ENCODE results near the gene KPNA6. TPM values are rescaled to one million over a fixed set of nuclear protein-coding genes. Genes with fewer than 3 reads are reported as not detected.

KPNA6 gene
- total RNA-seq, 1 donor from 2014 or later = 36.3 TPM

DNA sequence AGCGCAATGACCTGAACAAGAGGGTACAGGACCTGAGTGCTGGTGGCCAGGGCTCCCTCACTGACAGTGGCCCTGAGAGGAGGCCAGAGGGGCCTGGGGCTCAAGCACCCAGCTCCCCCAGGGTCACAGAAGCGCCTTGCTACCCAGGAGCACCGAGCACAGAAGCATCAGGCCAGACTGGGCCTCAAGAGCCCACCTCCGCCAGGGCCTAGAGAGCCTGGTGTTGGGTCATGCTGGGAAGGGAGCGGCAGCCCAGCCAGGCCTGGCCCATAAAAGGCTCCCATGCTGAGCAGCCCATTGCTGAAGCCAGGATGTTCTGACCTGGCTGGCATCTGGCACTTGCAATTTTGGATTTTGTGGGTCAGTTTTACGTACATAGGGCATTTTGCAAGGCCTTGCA is 87.1 kb downstream of the KPNA6 start:
- no peak for DNase-seq

DNA sequence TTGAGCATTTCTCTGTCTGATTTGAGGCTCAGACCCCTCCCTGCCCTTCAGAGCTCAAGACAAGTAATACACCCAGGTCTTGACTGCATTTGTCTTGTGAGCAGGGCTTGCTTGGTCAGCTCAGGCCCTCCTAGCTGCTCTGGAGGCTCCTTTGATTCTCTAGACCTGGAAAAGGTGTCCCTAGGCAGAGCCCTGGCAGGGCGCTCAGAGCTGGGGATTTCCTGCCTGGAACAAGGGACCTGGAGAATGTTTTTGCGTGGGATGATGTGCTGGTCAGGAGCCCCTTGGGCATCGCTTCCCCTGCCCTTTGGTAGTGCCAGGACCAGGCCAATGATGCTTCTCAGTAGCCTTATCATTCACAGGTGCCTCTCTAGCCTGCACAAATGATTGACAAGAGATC is 87.7 kb downstream of the KPNA6 start:
- DNase-seq = no peak

DNA sequence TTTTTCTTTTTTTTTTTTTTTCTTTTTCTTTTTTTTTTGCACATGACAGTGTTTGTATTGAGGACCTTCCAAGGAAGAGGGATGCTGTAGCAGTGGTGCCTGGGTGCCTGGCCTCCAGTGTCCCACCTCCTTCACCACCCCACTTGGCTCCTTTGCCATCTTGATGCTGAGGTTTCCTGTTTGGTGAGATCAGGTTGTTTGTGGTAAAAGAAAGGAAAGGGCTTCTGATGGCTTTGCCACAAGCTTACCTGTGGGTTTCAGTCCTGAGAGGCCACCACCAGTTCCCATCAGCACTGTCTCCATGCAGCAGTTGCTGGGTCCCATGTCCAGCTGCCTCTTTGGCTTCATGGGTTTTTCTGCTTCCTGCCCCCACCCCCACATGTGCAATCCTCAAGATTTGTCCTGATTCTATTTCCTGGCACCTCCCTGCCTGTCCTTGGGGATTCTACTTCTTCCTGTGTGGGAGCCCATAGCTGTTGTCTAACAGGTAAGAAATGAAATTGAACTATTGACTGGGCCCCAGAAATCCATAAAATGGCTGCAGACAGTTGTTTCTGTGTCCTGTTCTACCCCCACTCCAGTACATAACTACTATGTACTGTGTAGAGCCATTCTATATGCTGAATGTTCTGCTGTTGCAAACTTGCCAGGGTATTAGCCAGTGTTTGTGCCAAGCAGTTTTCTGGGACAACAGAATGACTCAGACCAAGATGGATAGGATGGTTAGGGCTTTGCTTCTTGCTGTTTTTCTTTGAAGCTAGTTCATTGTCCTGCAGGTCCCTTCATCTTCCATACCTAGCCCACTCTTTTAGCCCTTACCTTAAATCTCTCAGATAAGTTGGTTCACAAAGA is 88.3 kb downstream of the KPNA6 start:
- DNase-seq = no peak

DNA sequence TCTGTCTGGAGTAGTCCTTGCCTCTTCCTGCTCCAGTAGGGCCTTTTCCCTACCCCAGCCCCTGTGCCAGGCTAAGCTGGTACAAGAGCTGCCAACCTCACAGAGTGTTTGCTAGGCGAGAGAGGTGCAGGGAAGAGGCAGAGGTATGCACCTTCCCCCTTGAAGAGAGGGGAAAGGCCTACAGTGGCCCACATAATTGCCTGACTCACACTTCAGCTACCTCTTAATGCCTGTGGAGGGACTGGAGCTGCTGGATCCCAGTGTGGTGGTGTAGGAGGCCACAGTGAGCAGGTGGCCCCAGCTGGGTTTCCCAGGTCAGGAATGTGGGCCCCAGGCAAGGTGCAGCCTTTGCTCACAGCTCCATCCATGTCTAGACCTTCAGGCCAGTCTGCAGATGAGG is 89.2 kb downstream of the KPNA6 start:
- DNase-seq = no peak

DNA sequence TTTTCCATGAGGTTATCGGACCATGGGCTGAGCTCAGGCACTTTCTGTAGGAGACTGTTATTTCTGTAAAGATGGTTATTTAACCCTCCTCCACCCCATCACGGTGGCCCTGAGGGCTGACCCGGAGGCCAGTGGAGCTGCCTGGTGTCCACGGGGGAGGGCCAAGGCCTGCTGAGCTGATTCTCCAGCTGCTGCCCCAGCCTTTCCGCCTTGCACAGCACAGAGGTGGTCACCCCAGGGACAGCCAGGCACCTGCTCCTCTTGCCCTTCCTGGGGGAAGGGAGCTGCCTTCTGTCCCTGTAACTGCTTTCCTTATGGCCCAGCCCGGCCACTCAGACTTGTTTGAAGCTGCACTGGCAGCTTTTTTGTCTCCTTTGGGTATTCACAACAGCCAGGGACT is 90.0 kb downstream of the KPNA6 start:
- DNase-seq = no peak

DNA sequence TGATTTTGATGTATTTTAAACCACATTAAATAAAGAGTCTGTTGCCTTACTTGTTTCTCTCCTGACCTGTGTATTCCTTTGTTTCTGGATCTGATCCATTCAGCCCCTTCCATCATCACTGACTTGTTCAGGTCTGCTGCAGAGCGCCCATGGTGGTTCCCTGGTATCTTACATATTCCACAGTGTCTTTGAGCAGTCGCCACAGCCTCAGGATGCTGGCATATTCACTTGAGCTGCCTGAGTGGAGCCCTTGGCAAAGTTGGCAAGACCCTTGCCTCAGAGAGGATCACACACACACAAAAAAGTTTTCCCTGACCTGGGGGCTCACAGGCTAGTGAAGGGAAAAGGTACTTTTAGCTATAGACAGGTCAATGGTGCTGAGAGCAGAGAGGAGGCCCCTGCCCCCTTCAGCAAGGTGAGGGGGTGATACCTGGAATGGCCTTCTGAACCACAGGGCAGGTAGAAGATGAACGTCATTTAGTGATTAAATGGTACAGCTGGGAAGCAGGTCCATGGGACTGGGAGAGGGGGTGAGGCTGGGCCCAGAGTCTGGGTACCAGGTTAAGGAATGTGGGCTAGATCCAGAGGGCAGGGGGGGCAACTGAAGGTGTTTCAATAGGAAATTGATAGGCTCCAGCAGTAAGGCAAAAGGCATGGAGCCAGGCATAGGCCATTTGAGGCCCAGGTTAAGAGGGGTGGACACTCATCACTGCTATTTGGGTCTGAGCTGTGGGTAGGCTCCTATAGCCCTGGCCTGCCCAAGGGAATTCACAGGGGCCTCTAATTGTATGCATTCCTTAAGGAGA is 90.6 kb downstream of the KPNA6 start:
- no peak for DNase-seq

DNA sequence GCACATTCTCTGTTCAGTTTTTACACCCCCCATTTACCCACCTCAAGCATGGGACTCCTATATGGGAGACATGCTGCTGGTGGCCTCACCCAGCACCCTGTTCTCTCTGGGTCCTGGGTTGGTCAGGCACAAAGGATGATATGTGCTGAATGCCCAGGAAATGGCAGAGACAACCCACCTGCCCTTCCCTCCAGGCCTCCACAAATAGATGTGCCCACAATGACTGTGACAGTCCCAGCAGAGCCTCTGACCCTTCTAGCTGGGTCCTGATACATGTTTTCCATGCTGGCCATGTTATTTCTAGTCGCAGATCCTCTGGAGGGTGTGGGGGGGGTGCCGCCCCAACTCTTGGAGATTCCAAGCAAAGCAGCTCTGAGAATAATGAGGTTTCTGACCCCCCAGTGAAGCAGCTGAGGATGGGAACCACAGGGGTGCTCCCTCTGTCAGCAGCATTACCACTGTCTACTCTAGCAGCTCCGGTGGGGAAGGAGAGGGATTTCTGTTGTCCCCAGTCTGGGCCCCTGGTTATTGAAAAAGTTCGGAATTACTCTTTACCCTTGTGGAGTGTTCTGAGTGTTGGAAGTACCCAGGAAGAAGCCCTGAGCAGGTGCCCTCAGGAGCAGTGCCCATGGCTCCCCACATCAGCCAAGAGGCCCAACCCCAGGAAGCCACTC is 91.3 kb downstream of the KPNA6 start:
- DNase-seq = no peak

DNA sequence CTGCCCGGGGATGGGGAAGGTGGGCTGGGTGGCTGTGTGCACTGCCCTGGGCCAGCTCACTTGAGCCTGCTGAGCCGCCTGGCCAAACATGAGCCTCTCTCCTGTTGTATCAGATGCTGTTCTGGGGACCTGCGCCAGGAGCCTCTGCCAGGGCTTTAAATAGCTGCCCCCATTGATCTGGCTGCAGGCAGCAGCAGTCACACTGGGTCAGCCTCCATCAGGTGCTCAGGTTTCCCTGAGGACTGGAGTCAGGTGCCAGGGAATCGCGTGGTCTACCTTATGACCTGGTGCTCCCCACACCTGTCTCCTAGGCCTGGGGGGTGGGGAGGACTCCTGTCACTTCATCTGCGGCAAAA is 91.8 kb downstream of the KPNA6 start:
- DNase-seq = peak; percentile 59

DNA sequence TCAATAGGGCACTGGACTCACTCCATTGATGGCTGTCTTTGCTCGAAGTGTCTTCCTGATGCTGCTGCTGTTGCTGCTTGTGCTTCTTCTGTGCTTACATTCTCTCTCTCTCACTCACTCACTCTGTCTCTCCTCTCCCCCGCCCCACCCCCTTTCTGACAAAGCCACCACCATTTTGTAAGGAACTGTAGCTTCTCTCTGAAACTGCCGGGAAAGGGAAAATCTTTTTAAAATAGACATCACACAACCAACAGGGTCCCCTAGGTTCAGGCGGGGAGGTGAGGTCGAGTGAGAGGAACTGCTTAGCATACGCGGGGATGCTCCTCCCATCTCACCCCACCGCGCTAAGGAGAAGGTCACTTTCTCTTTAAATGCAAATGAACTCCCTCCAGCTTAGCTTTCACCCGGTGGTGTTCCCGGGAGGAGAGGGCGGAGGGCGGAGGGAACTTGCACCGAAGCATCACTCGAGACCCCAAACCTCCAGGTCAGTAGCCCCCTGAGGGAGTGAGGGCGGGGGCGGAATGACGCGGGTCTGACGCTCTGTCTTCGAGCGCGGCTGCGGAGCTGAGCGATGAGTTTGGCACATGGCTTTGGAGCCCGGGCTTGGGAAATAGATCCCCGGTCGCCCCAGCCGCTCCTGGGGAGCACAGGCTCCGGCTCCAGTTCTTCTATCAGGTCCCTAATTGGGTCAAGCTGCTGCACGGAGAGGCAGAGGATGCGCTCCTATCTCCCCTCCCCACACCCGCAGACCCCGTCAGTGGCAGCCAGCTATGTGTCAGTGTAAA is 92.6 kb downstream of the KPNA6 start, which contains the start of gene CCDC28B:
TSS of gene CCDC28B (plus strand) at position 370 of the 785 bp plus-strand sequence. CDS start 1,341 bp downstream, outside the sequence.
- peak; percentile 84 for DNase-seq

DNA sequence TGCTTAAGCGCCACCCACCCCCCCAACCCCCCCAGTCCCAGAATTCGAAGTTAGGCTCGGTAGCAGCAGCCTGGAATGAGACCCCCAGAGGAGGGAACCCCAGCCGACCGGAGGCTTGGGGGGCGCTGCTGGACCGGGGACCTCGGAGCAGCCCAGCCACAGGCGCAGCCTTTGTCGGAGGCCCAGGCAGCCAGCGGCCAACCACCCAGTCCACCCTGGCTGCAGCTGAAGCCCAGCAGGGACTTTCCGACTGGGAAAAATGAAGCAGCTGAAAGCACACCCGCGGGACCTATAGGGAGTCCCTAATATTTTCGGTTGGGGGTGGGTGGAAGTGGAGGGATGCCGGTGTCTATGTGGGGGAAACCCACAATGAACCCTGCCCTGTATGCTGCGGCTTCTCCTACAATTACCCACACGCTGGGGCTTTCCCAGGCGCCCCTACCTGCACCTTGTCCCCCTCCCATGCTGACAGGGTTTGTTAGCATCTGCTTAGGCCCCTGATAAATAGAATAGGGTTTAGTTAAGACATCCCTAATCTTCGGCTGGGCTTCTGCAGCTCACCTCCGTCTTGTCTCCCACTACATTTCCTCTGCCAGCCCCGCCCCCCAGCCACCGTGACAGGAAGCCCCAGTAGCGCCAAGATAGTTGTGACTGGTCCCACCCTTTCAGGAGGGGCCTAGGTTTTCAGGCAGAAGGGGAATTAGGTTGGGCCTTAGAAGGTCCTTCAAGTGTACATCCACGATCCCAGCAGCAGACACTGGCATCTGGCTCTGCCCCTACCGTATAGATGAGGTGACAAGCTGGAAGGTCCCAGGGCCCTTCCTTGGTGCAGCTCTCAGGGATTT is 93.4 kb downstream of the KPNA6 start:
- DNase-seq = peak; percentile 79

DNA sequence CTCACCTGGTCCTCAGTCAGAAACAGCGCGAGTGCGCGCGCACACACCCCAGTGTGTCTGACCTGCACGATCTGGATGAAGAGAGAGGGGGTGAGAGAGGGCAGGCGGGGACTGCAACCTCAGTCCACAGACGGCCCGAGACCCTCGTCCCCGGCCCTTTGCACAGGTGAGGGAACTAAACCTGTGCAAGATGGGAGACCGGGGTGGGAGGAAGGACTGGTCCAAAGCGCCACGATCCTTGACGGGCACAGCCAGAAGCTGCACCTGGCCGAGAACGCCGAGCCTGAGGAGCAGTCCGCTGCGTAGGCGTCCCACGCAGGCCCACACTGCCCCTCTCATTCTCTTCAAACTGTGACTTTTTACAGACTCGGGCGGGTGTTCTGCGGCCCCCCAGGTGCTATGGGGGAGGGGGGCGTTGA is 97.1 kb downstream of the KPNA6 start:
- no peak for DNase-seq

DNA sequence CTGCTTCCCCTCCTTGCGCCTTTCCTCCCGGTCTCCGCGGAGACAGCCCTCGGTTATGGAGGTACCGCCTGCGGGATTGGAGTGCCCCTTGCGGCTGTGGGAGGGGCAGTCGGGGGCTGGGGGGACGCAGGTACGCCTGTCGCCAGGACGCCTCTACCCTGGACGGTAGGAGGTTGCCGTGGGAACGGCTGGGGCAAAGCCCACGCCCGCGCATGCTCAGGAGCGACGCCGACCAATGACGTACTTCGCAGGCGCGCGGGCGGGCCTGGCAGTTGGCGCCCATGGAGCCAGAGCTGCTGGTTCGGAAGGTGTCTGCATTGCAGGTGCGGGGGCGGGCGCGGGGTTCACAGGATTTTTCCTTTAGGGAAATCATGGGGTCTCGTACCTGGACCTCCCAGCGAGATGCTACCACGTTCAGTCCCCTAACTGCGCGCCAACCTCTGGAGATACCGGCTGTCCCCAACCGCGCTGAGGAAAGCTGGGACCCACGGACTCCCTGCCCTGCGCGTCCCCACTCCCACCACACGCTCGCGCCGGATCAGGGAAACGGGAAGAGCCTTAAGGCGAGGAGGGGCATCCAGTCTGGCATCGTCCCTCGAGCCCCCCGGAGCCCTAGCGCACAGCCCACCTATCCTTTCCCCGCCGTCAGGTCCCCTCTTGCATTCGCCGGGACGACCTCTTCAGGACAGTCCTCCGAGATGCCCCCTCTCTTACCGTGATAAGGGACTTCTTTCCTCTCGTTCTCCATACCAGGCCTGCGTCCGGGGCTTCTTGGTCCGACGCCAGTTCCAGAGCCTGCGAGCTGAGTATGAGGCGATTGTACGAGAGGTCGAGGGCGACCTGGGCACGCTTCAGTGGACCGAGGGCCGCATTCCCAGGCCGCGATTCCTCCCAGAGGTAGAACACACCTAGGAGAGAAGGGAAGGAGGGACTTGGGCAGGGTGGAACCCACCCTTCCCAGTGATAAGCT is 97.8 kb downstream of the KPNA6 start, which contains the start of gene IQCC:
TSS of gene IQCC (plus strand) at position 271 of the 970 bp plus-strand sequence. CDS start at position 282, 11 bp downstream.
- DNase-seq = peak; percentile 94

DNA sequence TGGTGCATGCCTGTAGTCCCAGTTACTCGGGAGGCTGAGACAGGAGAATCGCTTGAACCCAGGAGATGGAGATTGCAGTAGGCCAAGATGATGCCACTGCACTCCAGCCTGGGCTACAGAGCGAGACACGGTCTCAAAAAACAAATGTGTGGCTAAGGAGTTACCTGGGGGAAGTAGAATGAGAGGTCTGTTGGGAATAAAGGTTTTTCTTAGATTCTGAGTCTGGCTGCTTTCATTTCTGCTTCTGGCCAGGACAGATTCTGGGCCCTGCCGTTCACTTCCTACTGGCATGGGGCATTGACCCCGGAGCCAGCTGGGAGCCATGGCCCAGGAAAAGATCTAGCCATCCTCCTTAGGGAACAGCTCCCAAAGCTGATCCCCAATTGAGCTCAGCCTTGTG is 100.6 kb downstream of the KPNA6 start:
- DNase-seq = no peak

DNA sequence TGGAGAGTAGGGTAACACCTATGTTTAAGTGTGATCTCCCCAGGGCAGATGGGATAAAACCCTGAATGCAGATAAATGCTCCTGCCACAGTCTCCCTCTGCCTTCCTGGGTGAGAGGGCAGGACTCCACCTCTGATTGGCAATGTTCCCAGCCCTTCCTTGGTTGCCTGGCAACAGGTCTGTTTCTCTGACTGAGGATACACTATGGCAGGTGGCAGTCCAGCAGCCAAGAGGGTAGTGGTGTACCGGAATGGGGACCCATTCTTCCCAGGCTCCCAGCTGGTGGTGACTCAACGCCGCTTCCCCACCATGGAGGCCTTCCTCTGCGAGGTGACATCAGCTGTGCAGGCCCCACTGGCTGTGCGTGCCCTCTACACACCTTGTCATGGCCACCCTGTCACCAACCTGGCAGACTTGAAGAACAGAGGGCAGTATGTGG is 101.1 kb downstream of the KPNA6 start, which contains the start of gene DCDC2B:
TSS of gene DCDC2B (plus strand) at position 199 of the 438 bp plus-strand sequence. CDS start at position 204, 5 bp downstream.
- peak; percentile 87 for DNase-seq

DNA sequence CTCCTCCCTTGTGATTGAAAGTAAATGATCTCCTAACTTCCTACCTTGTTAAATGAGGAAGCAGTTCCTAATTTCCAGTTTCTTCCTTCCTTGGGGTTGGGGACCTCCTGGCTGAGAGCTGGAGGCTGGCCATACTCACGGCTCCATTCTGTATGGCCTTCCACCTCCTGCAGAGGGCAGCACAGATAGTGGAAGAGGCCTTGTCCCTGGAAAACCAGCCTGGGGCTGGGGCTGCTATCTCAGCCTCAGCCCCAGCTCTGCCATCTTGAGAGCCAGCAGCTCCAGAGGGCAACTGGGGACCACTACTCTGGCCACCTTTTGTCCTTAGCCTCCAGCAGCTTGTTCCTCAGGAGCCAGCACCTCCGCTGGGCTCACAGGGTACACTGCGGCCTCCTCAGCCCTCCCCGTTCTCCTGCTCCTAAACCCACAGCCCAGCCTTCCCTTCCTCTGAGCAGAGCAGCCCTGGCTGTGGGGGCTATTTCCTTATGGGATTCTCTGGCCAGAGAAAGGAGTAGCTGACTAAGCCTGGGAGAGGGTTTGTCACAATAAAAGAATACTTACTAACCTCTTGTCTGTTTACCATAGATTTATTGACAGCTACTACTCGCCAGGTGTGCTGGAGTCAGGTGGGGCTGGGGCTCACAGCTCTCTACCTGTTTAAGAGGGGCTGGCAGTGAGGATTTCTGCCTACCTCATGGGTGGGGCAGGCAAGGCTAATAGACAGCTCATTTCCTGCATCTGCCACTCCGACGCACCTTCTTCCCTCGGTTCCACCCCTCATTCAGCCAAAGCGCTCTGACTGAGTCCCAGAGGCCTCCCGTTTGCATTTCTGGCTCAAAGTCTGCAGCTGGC is 108.0 kb downstream of the KPNA6 start:
- DNase-seq = peak; percentile 73

DNA sequence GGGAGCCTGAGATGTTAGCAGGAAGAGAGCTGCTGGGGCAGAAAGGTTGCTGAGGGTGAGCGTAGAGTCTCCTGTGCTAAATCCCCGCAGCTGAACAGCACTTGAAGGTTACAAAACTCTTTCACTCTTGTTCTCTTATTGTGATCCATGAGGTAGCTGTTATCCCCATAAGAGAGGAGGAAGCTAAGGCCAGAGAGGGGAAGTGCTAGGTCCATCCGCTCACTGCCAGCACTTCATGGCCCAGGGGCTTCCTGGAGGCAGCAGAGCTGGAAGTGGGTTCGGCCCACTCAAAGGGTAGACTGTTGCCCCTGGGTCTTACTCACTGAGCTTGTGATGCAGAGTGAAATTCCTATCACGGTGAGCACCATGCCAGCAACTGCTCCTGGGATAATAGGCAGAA is 108.7 kb downstream of the KPNA6 start:
- DNase-seq = no peak

DNA sequence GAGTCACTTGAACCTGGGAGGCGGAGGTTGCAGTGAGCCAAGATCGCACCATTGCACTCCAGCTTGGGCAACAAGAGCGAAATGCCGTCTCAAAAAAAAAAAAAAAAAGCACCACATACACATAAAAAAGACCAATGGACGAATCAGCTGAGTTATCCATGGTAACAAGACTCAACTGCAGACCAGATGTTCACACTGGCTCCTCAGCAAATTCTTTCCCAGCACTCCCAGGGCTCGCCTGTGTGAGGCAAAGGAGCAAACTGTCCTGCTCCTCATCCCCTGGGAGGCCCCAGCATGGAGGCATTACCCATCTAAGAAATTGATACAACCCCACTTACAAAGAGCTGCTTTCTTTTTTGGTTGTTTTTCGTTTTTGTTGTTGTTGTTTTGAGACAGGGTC is 111.2 kb downstream of the KPNA6 start:
- DNase-seq = no peak

Data from tongue (tissue), 2 donors.